K562 (cell line): ENCODE results near the gene ODF4.

Experiments used
- KAT7 ChIP-seq: sonication (generic); formaldehyde crosslinking; IDR thresholded peaks from 2 replicates; pipeline ENCODE4 v1.8.0; 2022; ENCODE audit warnings: missing genetic modification reagents, mild to moderate bottlenecking, borderline replicate concordance
- ZNF217 ChIP-seq: sonication (generic); formaldehyde crosslinking; IDR thresholded peaks from 2 replicates; pipeline ENCODE4 v1.8.0; 2022; ENCODE audit warnings: mild to moderate bottlenecking, missing genetic modification reagents
- ZNF24 ChIP-seq: fragments of 450-650 bp; IDR thresholded peaks from 2 replicates; pipeline ENCODE4 v1.6.1; 2016
- TF ChIP-seq, protein P1 (sequence below): fragments of 450-650 bp; conservative IDR thresholded peaks from 2 replicates; pipeline ENCODE4 v1.6.1; 2016; ENCODE audit warnings: missing genetic modification characterization, low read depth, mild to moderate bottlenecking, control low read depth, missing compliant biosample characterization

DNA sequence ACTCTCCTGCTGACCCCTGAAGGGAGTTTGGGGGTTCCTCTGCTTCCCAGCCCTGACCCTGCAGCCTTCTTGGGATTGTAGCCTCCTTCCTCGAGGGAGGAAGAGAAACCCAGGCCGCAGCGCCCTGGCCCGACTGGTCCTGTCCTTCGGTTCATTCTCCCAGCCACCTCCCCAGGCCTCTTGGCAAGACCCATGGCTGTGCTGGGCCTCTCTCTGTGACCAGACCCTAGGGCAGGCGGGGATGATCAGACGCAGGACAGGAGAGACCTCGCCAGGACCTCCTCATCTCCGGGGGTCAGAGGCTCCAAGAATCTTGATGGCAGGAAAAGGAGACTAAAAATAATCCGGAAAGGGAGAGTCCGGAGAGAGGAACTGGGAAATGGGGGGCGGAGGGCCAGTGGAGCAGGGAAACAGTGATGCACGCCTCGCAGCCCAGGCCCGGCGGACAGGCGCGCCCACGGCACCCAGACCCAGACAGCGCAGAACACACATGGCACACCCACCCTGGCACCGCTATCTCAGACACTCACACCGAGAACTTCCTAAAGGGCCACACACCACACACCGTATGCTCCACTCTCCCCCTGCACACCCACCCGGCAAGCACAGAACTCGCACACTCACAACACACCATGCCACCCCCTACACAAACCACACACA lies 28.4 kb upstream of the ODF4 start:
- TF ChIP-seq ZNF24 (no peak), KAT7 (CRISPR knock-in tag) (no peak), ZNF217 (CRISPR knock-in tag) (no peak)
- TF ChIP-seq, protein P1, sequence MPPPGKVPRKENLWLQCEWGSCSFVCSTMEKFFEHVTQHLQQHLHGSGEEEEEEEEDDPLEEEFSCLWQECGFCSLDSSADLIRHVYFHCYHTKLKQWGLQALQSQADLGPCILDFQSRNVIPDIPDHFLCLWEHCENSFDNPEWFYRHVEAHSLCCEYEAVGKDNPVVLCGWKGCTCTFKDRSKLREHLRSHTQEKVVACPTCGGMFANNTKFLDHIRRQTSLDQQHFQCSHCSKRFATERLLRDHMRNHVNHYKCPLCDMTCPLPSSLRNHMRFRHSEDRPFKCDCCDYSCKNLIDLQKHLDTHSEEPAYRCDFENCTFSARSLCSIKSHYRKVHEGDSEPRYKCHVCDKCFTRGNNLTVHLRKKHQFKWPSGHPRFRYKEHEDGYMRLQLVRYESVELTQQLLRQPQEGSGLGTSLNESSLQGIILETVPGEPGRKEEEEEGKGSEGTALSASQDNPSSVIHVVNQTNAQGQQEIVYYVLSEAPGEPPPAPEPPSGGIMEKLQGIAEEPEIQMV (tag), result no peak
